ENCODE measurements around the gene CCR9. TPM values are rescaled to one million over a fixed set of nuclear protein-coding genes. Genes with fewer than 3 reads are reported as not detected.

The CCR9 gene
- total and polyA plus RNA-seq, 2 experiments from 2014 or later: not detected

GRCh38 chr3:45936261-45936660 is 49.9 kb downstream of the CCR9 start:
- Histone ChIP-seq H3F3A (replicated peaks; ENCODE audit: low read depth) (no peaks in the 10 kb centered on the region), H4K20me1 (replicated peaks; ENCODE audit: insufficient read depth) (peaks cover 6% of the 10 kb centered on the region), H3K79me2 (replicated peaks; ENCODE audit: insufficient read depth) (no peaks in the 10 kb centered on the region), H3K4me2 (no peak overlapping the region), H2AFZ (no peak overlapping the region), H3K27ac (ENCODE audit: low read depth) (no peak overlapping the region), H3K27me3 (ENCODE audit: insufficient read depth) (no peaks in the 10 kb centered on the region), H3K4me1 (ENCODE audit: insufficient read depth) (no peaks in the 10 kb centered on the region), H3K4me3 (no peak overlapping the region), H3K36me3 (ENCODE audit: insufficient read depth) (peaks cover 22% of the 10 kb centered on the region), H3K9me2 (ENCODE audit: insufficient read depth) (no peaks in the 10 kb centered on the region)
- Mint-ChIP-seq H3K4me3 (no peak overlapping the region), H3K4me1 (peaks cover 17% of the 10 kb centered on the region), H3K36me3 (ENCODE audit: low read depth) (peaks cover 37% of the 10 kb centered on the region), H3K27me3 (ENCODE audit: insufficient read depth, low read depth, poor library complexity) (peaks cover 2% of the 10 kb centered on the region), H3K9me3 (no peaks in the 10 kb centered on the region; the same call in 2 of the 3 replicates), H3K27ac (no peak overlapping the region)
- no peak for DNase-seq (ENCODE audit: low spot score)
- TF ChIP-seq ETS1 (IDR thresholded peaks at IDR 0.05) (no peak), CREB1 (CRISPR knock-in tag; IDR thresholded peaks at IDR 0.05; ENCODE audit: low read depth) (no peak), ZNF331 (CRISPR knock-in tag; IDR thresholded peaks at IDR 0.05; ENCODE audit: low read depth) (no peak), ZNF114 (CRISPR knock-in tag; IDR thresholded peaks at IDR 0.05) (no peak), EZH2phosphoT487 (IDR thresholded peaks at IDR 0.05; ENCODE audit: unreplicated experiment) (no peak), CTCF (conservative IDR thresholded peaks at IDR 0.05; ENCODE audit: low read depth in 2 of 2) (no peak), REST (IDR thresholded peaks at IDR 0.05; ENCODE audit: unreplicated experiment) (no peak), STAT1 (IDR thresholded peaks at IDR 0.05; ENCODE audit: unreplicated experiment) (no peak), POLR2AphosphoS5 (IDR thresholded peaks at IDR 0.05; ENCODE audit: low read depth) (no peak), NANOG (IDR thresholded peaks at IDR 0.05; ENCODE audit: borderline replicate concordance) (no peak), EZH2 (IDR thresholded peaks at IDR 0.05; ENCODE audit: low read depth, unreplicated experiment) (no peak), JUNB (IDR thresholded peaks at IDR 0.05; ENCODE audit: unreplicated experiment) (no peak), ZNF462 (CRISPR knock-in tag; IDR thresholded peaks at IDR 0.05) (no peak)
- no peak for ATAC-seq

All from GM23338 (cell line).